GM18520 (cell line): ENCODE results near the gene PRKCQ.

ENCODE experiments used
- ATAC-seq: cut with Tn5 transposase; IDR thresholded peaks from one replicate; pipeline ENCODE4 v1.9.1; 2021; ENCODE audit not compliant: unreplicated experiment

The PRKCQ gene

GRCh38 chr10:6528198-6528950 lies 51.7 kb downstream of the PRKCQ start:
- ATAC-seq: no peak

DNA sequence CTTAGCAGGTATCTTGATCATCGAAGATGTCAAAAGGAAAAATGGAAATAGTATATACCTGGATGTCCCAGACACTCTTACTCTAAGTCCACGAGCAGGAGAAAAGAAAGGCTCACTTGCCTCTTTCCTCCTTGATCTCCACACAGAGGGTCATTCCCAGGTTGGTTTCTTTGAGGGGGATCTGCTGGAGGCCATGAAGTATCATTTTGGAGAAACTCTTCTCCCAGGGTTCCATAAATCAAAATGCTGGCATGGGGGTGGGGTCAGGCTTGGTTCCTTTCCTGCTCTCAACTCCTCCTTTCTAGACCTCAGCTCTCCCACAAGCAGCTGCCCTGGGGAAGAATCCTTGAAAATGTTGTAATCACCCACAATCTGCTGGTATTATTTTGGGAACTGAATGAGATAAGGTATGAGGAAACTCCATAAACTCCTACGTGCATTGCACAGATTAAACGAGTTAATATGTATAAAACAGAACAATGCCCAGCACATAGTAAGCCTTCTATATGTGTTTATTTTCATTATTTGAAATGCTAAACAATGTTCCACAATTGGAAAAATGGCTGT lies 54.4 kb downstream of the PRKCQ start:
- no peak for ATAC-seq

DNA sequence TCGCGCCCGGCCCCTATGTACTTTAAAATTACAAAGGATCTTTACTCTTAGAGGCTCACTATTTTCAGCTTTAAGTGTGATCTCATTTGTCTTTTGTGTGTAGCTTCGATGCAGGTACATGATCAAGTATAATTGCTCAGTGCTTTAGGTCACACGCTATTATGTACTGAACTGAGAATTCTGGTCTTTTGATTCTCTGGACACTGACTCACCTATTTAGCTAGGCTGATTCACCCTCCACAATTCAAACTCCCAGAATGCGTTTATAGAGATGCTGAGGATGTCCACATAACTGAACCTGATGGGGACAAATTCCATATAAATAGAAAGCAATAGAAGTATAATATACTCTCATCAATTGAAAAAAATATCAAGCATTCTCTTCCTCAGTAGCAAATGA lies 57.8 kb downstream of the PRKCQ start:
- no peak for ATAC-seq

DNA sequence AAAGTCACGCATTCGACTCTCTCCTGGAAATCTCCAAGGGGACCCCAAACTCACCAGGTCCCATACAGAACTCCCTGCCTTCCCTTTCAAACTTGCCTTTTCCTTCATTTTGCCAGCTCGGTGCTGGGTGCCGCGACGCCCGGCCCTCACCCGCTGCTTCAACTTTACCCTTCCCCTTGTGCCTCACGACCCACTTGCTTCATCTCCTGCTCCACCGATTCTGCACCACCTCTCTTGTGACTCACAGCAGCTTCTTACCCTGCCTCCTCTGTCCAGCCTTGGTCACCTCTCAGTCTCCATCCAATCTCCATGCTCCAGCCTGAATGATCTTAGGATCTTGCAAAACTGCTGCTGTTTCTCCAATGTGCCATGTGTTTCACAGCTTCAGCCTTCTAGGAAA lies 59.9 kb downstream of the PRKCQ start:
- ATAC-seq: no peak

DNA sequence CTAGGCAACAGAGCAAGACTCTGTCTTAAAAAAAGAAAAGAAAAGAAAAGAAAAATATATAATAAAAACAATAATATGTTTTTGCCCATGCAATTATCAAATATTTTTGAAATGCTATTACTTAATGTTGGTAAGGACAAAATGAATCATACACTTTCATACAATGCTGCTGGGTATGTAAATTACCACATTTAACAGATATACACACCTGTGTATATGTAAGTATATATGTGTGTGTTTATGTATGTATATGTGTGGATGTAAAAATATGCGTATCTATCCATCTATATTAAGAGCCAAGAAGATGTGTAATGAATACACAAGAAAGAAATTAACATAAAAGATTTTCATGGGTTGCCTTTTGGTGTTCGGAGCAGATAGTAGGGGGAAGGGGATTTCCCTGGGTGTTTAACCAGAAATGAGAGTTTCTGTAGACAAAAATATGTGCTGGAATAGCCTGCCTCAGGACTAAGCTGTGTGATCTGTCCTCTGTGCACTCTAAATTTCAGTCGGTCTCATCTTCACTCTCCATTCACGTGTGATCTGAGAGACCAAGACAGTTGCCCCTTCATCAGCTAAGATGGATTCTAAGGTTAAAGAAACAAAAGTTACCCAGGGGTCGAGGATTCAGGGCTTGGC lies 61.2 kb downstream of the PRKCQ start:
- ATAC-seq: no peak

- ATAC-seq: no peak
Measured at GRCh38 chr10:6516929-6517284, 63.2 kb downstream of the PRKCQ start.

GRCh38 chr10:6516281-6516928 lies 63.7 kb downstream of the PRKCQ start:
- no peak for ATAC-seq

DNA sequence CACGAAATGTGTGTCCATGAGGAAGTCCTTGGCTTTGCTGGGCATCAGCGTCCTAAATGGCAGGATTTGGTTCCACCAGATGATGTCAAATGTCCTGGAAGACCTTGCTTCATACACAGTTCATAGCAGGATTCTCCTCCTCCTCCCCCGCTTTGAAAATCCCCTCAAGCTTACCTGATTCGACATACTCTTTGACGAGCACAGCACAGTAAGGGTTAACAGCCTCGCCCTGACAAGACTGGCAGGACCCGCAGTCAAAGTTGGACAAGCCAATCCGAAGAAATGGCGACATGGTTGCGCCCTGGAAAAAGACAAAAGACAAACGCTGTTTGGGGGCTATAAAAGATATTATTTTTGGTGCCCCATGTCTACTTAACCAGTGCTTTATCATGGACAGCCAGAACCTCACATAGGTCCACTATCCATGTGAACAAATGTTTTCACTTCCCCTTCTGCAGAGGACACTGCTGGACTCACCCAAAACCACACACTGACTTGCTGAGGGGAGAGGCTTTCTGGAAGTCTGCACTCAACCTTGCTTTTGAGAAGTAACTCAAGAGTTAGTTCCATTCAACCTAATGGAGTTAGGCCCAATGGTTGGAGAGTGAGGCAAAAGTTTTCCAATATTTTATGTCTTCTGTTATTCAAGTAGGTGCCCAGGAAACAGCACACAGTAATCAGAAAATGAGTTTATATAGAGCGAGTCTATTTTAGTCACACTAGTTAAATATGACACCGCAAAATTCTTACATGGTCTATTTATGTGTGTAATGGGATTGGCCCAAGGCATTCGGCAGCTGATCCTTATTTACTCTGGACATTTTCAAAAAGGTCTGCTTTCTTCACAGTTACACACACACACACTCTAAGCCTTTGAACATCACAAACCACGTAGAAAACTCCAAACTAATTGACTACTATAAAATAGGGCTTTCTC lies 65.0 kb downstream of the PRKCQ start:
- ATAC-seq: no peak

- ATAC-seq: no peak
Measured at GRCh38 chr10:6514180-6514579, 65.9 kb downstream of the PRKCQ start.

- no peak for ATAC-seq
Measured at GRCh38 chr10:6513476-6513875, 66.6 kb downstream of the PRKCQ start.

DNA sequence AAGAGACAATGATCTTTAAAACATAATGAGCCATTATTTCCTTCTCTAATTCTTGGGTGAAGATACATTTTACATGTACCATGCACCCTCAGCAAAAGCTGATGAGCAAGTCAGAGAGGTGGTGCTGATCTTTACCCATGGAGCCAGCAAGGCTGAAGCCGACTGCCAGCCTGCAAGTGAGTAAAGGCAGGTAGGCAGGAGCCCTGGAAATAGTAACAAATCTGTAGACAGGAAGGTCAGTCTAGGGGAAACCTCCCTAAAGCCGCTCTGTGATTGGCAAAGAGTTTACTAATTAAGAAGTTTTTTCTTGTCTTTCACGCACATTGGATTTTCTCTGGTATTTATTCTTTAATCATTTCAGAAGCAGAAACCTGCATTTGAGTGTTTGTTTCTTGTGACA lies 67.9 kb downstream of the PRKCQ start:
- ATAC-seq: no peak

GRCh38 chr10:6511347-6511746 lies 68.7 kb downstream of the PRKCQ start:
- ATAC-seq: no peak

GRCh38 chr10:6507311-6507710 lies 72.8 kb downstream of the PRKCQ start:
- ATAC-seq: peak; percentile 91

DNA sequence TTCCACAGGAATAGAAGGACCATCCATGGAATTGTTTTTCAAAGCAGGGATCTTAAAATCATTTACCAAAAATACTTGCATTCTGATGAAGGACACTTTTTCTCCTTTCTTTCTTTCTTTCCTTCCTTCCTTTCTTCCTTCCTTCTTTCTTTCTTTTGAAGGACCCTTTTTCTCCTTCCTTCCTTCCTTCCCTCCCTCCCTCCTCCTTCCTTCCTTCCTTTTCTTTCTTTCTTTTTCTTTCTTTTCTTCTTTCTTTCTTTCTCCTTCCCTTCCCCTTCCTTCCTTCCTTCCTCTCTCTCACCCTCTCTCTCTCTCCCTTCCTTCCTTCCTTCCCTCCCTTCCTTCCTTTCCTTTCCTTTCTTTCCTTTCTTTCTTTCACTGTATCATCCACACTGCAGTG lies 74.8 kb downstream of the PRKCQ start:
- ATAC-seq: no peak

DNA sequence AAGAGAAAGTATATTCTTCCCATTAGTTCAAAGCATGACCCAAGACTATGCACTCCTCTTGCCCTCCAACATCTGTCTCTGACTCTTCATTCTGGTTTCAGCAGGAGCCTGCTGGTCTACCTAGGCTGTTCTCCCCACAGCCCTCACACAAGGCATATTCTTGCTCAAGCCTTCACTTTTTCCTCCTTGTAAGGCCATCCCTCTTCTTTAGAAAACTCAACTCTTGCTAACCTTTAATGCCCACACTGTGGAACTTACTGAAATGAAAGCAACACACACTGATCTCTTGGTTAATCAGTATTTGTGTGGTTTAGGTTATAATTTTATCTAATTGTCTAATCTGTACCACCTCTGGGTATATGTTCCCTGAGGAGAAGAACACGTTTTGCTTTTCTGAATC lies 75.8 kb downstream of the PRKCQ start:
- no peak for ATAC-seq

GRCh38 chr10:6503171-6503570 lies 76.9 kb downstream of the PRKCQ start:
- no peak for ATAC-seq

- no peak for ATAC-seq
Measured at GRCh38 chr10:6501931-6502330, 78.1 kb downstream of the PRKCQ start.

GRCh38 chr10:6499974-6500373 lies 80.1 kb downstream of the PRKCQ start:
- no peak for ATAC-seq

GRCh38 chr10:6498771-6499170 lies 81.3 kb downstream of the PRKCQ start:
- no peak for ATAC-seq

- no peak for ATAC-seq
Measured at GRCh38 chr10:6497620-6498019, 82.5 kb downstream of the PRKCQ start.
